Motor neuron (in vitro differentiated cells): ENCODE data around the gene CDCA3. TPM values are rescaled to one million over a fixed set of nuclear protein-coding genes. Genes with fewer than 3 reads are reported as not detected.

Experiments
- ATAC-seq, 8 experiments: fragments of 200-7000 bp; cut with Tn5 transposase; replicated peaks in 6 of 8; 2 replicates each; pipeline ENCODE4 v1.8.0; 2021; ENCODE audit warnings: mild to moderate bottlenecking in 8 of 8, moderate library complexity in 8 of 8
- H3K27ac ChIP-seq, 2 donors: fragments of 250-450 bp; sonication (Bioruptor Pico); 2 replicates each; pipeline ENCODE4 v1.9.0; 2021; ENCODE audit warnings: antibody characterized with exemption in 2 of 2, mild to moderate bottlenecking in 2 of 2, moderate library complexity in 1 of 2
- H3K4me1 ChIP-seq, 2 donors: fragments of 250-450 bp; sonication (Bioruptor Pico); replicated peaks in 1 of 2; 2 replicates each; pipeline ENCODE4 v1.6.1; 2021; ENCODE audit warnings: antibody characterized with exemption in 2 of 2, mild to moderate bottlenecking in 2 of 2, moderate library complexity in 1 of 2
- H3K4me3 ChIP-seq, 5 donors: fragments of 250-450 bp; sonication (Bioruptor Pico); 2 replicates each; pipeline ENCODE4 v1.9.0; 2021; ENCODE audit warnings: antibody characterized with exemption in 5 of 5, mild to moderate bottlenecking in 5 of 5, moderate library complexity in 4 of 5
- WGBS, 10 experiments: fragments of 450-650 bp; shearing (Covaris generic); methylation state at CpG; one replicate each; pipeline ENCODE4 v1.0.0; 2022; 5-methylcytosine and 5-hydroxymethylcytosine counted together
- in situ Hi-C, 9 experiments: fragments of 400-800 bp; cut with MboI; loops; one replicate each; pipeline ENCODE4 v1.15.0; 2021; ENCODE audit warnings: low sequenced_read_pairs in 9 of 9, low pct_unique_long_range_greater_than_20kb in 2 of 9; ENCODE audit not compliant: unreplicated experiment in 9 of 9
- total RNA-seq, 8 experiments: library from RNA; unstranded; fragments of 300-600 nt; gene quantifications; 2 replicates each; pipeline versions ENCODE4 v1.2.3 to v1.2.4, GENCODE V29; 2022

Gene CDCA3
- total RNA-seq, 8 experiments from 2014 or later: 3.0 to 36.3 (median 6.2) TPM

DNA sequence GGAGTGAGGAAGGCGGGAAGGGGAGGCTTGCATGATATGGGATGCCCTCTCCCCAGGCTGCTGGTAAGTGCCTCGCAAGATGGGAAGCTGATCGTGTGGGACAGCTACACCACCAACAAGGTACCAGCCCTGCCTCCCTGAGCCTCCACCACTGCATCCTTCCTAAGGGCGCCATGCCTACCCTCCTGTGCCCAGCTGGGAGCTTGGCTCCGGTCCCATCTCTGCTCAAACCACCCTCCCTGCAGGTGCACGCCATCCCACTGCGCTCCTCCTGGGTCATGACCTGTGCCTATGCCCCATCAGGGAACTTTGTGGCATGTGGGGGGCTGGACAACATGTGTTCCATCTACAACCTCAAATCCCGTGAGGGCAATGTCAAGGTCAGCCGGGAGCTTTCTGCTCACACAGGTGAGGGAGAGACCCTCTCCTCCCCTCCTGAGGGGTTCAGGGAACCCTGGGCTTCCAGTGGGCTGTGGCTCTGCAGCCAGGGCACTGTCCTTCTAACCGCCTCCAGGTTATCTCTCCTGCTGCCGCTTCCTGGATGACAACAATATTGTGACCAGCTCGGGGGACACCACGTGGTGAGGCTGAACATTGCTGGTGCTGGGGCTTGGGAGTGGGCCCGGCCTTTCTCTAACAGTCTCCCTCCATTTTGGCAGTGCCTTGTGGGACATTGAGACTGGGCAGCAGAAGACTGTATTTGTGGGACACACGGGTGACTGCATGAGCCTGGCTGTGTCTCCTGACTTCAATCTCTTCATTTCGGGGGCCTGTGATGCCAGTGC is 7.8 kb downstream of the CDCA3 start:
- in situ Hi-C loops: loop anchor here in 1 of 9 experiments (25.0 kb wide), 1 partner anchor 106 kb away; no protein-coding TSS in a partner anchor
- H3K4me1 ChIP-seq: peaks cover 20 to 28% of the 10 kb centered on the region in 2 donors
- H3K27ac ChIP-seq: no peak overlapping the region
- WGBS, 10 experiments: 40 to 100% (median 100%) methylated on average over 1 to 3 of the region's 16 CpGs; no CpG with 5 or more reads in 2 of the 10 experiments
- ATAC-seq: peak in 1 of 8 experiments; percentile 63
- no peak overlapping the region for H3K4me3 ChIP-seq

DNA sequence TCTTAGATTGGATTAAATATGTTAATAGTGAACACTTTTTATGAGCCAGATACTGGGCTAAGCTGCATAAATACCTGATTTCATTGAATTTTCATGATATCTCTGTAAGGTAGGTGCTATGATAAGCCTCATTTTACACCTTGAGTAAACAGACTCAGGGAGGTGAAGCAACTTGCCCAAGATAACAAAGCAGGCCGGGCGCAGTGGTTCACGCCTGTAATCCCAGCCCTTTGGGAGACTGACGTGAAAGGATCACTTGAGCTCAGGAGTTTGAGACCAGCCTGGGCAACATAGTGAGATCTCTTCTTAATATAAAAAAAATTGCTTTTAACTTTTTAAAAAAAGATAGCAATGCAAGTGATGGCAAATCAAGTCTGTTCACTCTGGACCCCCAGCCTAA is 9.0 kb downstream of the CDCA3 start:
- in situ Hi-C loops: loop anchor here in 1 of 9 experiments (25.0 kb wide), 1 partner anchor 105 kb away; no protein-coding TSS in a partner anchor
- ATAC-seq: no peak
- no peak overlapping the region for H3K4me3 ChIP-seq
- no peak overlapping the region for H3K27ac ChIP-seq
- WGBS, 10 experiments: 80 to 100% (median 100%) methylated on average over 1 to 4 of the region's 4 CpGs; no CpG with 5 or more reads in 2 of the 10 experiments
- peaks cover 20 to 28% of the 10 kb centered on the region in 2 donors for H3K4me1 ChIP-seq

DNA sequence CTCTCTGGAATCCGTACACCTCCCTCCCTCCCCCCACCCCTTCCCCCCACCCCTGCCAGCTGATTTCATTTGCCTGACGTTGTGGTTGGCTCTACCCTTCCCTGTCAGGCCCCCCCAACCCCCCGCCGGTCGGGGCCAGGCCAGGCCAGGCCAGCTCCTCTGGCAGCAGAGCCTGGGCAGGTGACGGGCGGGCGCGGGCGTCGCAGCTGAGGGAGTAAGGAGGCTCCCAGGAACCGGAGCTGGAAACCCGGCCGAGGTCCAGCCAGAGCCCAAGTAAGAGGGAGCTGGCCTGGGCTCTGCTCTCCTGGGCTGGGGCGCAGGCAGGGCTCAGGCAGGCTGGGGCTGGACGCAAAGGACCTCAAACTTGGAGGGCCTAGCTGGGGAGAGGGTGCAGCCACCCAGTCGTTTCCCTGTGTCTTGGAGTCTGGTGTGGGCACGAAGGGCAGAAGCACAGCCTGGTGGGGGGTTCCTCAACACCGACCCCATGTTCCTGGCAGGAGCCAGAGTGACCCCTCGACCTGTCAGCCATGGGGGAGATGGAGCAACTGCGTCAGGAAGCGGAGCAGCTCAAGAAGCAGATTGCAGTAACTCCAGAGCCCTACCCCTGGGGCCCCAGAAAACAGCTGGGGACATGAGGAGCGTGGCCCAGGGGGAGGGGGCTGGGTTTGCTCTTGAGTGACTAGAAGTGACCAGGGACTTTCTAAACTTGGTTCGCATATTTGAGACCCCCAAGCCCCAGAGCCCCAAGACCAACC is 10.1 kb downstream of the CDCA3 start, which contains the start of gene GNB3:
TSS of gene GNB3 (plus strand) at position 165 of the 755 bp plus-strand sequence. CDS start at position 528, 363 bp downstream.
- WGBS, 10 experiments: 80 to 100% (median 91%) methylated on average over 1 to 4 of the region's 24 CpGs; no CpG with 5 or more reads in 6 of the 10 experiments
- in situ Hi-C loops: loop anchor here in 1 of 9 experiments (25.0 kb wide), 1 partner anchor 104 kb away; no protein-coding TSS in a partner anchor
- H3K4me1 ChIP-seq: peaks cover 20 to 28% of the 10 kb centered on the region in 2 donors
- ATAC-seq: peak in 5 of 8 experiments; percentile 11 to 28 (median 21)
- no peak within 1 kb of the TSS for H3K4me3 ChIP-seq
- peak within 1 kb of the TSS; percentile 41 to 77 for H3K27ac ChIP-seq

DNA sequence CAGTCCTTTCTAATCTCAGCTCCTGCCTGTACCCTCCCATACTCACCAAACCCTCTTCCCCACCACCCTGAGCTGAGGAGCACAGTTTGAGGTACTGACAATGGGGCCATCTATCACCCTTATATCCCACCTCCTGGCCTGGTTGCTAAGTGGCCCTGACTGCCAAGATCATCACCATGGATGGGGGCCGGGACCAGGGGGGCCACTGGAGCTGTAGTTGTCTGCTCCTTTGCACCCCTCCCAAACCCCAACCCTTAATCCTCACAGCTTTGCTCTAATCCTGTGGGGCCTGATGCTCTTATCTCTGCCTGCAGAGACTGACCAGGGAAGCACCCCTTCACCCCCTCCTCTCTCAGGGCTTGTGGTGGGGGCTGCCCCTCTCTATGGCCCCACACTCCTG is 10.8 kb downstream of the CDCA3 start:
- peak in 5 of 8 experiments; percentile 46 to 56 (median 51) for ATAC-seq
- H3K4me1 ChIP-seq: peaks cover 20 to 28% of the 10 kb centered on the region in 2 donors
- in situ Hi-C loops: loop anchor here in 1 of 9 experiments (25.0 kb wide), 1 partner anchor 103 kb away; no protein-coding TSS in a partner anchor
- H3K27ac ChIP-seq: peak overlapping the region; percentile 41 to 77
- H3K4me3 ChIP-seq: no peak overlapping the region
- WGBS, 10 experiments: no CpG with 5 or more reads among the region's 1 CpG

DNA sequence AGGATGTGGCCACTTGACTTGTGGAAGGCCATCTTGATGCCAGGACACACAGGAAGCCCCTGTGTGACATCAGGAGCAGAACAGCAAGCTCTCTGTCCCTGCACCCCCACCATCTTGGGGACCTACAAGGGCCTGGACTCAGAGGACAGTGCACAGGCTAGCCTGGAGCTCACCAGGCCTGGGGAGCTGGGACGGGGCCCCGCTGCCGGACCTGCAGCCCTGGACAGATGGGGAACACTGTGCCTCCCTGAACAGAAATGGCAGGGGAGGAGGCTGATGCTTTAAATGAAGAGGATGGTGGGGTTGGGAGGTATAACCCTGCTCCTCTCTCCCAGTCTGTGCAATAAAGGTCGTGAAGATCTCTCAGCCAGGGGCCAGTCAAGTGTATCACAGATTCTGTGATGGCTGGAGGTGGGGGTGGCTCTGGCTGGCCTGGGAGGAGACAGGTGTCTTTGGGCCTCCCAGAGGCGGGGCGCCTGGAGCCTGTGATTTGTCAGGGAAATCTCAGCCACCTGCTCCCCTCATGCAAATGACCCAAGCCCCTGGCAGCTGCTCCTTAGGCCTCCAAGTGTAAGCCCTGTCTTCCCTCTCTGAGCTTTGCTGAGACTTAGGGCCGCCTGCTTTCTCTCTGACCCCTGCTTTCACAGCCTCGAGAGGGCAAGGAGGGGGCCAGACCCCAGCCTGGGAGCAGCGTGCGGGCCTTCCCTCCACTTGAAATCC is 11.4 kb downstream of the CDCA3 start:
- peaks cover 20 to 28% of the 10 kb centered on the region in 2 donors for H3K4me1 ChIP-seq
- WGBS, 10 experiments: 0 to 83% (median 50%) methylated on average over 2 to 3 of the region's 10 CpGs; no CpG with 5 or more reads in 5 of the 10 experiments
- in situ Hi-C loops: loop anchor here in 1 of 9 experiments (25.0 kb wide), 1 partner anchor 102 kb away; no protein-coding TSS in a partner anchor
- H3K27ac ChIP-seq: peak overlapping the region; percentile 41 to 77
- H3K4me3 ChIP-seq: no peak overlapping the region
- ATAC-seq: peak in 5 of 8 experiments; percentile 60 to 83 (median 81)

DNA sequence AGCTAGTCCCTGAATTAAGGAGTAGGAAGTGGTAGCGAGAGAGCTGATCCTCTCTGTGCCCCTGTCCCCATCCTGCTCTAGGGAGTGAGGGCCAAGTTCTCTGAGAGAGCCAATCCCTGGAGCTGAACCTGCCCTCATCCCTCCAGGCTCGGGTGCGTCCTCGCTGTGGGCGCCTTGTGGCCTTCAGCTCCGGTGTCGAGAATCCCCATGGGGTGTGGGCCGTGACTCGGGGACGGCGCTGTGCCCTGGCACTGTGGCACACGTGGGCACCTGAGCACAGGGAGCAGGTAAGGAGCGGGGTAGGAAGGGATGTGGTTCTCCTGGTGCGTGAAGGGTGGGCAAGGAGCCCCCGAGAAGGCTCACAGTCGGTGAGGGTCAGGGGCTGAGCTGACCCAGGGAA is 12.2 kb downstream of the CDCA3 start:
- in situ Hi-C loops: loop anchor here in 1 of 9 experiments (25.0 kb wide), 1 partner anchor 102 kb away; no protein-coding TSS in a partner anchor

DNA sequence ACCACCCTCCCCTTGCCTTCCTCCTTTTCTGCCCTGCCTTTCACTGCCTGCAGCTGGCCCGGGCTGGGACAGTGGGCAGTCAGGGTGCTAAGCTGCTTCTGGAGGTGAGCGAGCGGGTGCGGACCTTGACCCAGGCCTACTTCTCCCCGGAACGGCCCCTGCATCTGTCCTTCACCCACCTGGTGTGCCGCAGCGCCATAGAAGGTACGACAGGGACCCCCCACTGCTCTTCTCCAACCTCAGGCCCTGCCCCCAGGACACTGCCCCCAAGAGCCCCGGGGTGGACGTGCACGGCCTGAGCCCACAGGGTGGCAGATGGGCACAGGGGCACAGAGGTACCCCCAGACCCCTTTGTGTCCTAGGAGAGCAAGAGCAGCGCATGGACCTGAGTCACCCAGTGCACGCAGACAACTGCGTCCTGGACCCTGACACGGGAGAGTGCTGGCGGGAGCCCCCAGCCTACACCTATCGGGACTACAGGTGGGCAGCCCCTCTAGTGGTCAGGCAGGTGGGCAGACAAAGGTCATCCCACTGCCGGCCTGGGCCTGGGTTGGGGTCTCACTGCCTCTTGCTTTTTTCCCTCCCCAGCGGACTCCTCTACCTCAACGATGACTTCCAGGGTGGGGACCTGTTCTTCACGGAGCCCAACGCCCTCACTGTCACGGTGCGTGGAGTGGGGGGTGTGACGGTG is 13.6 kb downstream of the CDCA3 start:
- ATAC-seq: no peak
- Histone ChIP-seq H3K4me3 (no peak overlapping the region), H3K27ac (no peak overlapping the region), H3K4me1 (peaks cover 20 to 28% of the 10 kb centered on the region in 2 donors)
- WGBS, 10 experiments: 94 to 100% methylated on average over 7 to 10 of the region's 26 CpGs; no CpG with 5 or more reads in 8 of the 10 experiments
- in situ Hi-C loops: loop anchor here in 1 of 9 experiments (25.0 kb wide), 1 partner anchor 100 kb away; no protein-coding TSS in a partner anchor

More for the DNA sequence above, 12.2 kb downstream of the CDCA3 start:
- WGBS, 10 experiments: 80 to 100% (median 95%) methylated on average over 2 to 13 of the region's 16 CpGs; no CpG with 5 or more reads in 3 of the 10 experiments
- H3K4me1 ChIP-seq: peaks cover 20 to 28% of the 10 kb centered on the region in 2 donors
- H3K27ac ChIP-seq: peak overlapping the region in 1 of 2 donors; percentile 76
- no peak overlapping the region for H3K4me3 ChIP-seq
- ATAC-seq: no peak

DNA sequence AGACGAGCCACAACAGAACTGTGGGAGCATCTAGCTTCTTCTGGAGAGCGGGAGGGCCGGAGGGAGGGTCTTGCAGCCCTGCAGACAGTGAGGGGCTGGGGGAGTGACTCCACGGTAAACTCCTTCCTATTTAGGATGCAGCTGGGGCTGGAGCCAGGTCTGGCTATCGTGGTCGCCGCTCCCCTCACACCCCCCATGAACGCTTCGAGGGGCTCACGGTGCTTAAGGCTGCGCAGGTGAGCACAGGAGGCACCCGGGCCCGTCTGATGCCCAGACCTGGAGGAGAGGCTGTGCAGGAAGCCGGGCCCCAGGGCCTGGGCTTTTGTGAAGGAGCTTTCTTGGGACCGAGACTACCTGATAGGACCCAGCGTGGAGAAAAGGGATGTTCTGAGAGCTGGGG is 14.2 kb downstream of the CDCA3 start:
- peaks cover 20 to 28% of the 10 kb centered on the region in 2 donors for H3K4me1 ChIP-seq
- in situ Hi-C loops: loop anchor here in 1 of 9 experiments (25.0 kb wide), 1 partner anchor 100 kb away; no protein-coding TSS in a partner anchor
- H3K4me3 ChIP-seq: no peak overlapping the region
- no peak overlapping the region for H3K27ac ChIP-seq
- 40 to 100% (median 87%) methylated on average over 1 to 3 of the region's 16 CpGs; no CpG with 5 or more reads in 7 of the 10 experiments for WGBS, 10 experiments
- ATAC-seq: no peak

DNA sequence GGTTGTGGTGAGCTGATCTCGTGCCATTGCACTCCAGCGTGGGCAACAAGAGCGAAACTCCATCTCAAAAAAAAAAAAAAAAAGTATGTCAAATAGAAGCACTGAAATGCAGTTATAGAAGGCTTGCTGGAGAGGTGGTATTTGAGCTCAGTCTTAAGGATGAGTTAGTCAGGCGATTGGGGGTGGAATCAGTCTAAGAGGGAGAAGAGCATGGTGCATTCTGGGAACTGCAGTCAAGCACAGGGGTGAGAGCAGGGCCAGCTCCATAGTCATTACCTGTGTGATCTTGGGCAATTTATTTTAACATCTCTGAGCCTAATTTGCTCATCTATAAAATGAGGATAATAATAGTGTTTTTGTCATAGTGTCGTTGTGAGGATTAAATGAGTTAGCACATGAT is 16.2 kb downstream of the CDCA3 start:
- Histone ChIP-seq H3K27ac (no peak overlapping the region), H3K4me1 (peaks cover 19% of the 10 kb centered on the region in 2 donors), H3K4me3 (no peak overlapping the region)
- WGBS, 10 experiments: 74 to 100% (median 86%) methylated on average over 1 to 5 of the region's 5 CpGs; no CpG with 5 or more reads in 3 of the 10 experiments
- in situ Hi-C loops: loop anchor here in 1 of 9 experiments (25.0 kb wide), 1 partner anchor 98 kb away; no protein-coding TSS in a partner anchor
- no peak for ATAC-seq

DNA sequence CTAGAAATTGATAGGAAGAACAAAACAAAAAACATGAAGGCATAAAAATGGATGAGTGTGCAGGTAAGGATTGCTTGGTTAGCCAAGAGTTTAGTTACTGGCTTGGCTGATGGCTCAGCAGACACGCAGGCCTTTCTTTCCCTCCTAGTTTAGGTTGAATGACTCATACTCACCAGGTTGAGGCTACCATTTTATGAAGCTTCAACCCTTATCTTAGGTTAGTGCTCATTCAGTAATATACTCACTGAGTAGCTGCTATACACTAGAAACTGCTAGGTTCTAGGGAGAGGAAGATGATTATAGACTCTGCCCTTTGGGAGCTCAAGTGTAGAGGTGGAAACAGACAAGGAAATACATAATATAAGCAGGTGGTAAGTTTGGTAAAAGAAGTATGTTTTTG is 16.8 kb downstream of the CDCA3 start:
- in situ Hi-C loops: loop anchor here in 1 of 9 experiments (25.0 kb wide), 1 partner anchor 97 kb away; no protein-coding TSS in a partner anchor
- ATAC-seq: no peak
- WGBS, 10 experiments: 33 to 100% (median 94%) methylated on average over 1 of the region's 1 CpG; no CpG with 5 or more reads in 6 of the 10 experiments
- H3K4me1 ChIP-seq: peaks cover 13 to 14% of the 10 kb centered on the region in 2 donors
- H3K27ac ChIP-seq: no peak overlapping the region
- no peak overlapping the region for H3K4me3 ChIP-seq

DNA sequence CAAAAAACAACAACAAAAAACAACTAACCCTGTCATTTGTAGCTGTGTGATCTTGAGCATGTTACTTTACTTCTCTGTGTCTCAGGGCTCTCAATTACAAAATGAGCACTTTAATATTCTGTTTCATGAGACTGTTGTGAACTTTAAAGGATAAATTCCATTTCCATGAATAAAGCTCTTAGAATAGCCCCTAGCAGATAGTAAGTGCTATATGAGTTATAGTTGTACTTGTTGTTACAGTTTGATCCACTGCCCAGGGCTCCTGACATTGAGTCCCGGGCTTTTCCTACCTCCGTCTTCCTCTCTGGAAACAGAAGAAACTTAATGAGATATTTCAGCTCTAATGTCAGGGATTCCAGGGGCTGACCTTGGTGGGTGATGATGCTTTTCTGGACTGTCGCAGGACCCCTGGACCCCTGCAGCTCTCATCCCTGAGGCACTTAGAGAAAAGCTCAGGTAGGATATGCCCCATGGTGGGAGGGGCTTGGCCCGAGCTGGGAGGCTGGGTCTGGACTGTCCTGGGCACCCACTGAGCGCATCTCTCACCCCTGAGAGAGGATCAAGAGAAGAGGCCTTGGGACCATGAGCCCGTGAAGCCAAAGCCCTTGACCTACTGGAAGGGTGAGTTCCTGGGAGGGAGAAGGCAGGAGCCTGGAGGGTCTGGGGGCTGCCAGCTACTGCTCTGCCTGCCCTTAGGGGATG is 17.7 kb downstream of the CDCA3 start:
- WGBS, 10 experiments: 60 to 100% (median 93%) methylated on average over 1 to 5 of the region's 6 CpGs; no CpG with 5 or more reads in 1 of the 10 experiments
- no peak for ATAC-seq
- no peak overlapping the region for H3K27ac ChIP-seq
- no peak overlapping the region for H3K4me3 ChIP-seq
- in situ Hi-C loops: loop anchor here in 1 of 9 experiments (25.0 kb wide), 1 partner anchor 96 kb away; no protein-coding TSS in a partner anchor
- peaks cover 9% of the 10 kb centered on the region in 2 donors for H3K4me1 ChIP-seq
